ENCODE measurements around the gene ATOSB.
A peak's percentile ranks its signal among the peaks of the same experiment; 100 is the strongest.
"Not testable (repeated sequence)": the region's sequence is repeated elsewhere in the genome, so short reads cannot be mapped to it uniquely, and the experiment has no call there.

ATOSB gene

DNA sequence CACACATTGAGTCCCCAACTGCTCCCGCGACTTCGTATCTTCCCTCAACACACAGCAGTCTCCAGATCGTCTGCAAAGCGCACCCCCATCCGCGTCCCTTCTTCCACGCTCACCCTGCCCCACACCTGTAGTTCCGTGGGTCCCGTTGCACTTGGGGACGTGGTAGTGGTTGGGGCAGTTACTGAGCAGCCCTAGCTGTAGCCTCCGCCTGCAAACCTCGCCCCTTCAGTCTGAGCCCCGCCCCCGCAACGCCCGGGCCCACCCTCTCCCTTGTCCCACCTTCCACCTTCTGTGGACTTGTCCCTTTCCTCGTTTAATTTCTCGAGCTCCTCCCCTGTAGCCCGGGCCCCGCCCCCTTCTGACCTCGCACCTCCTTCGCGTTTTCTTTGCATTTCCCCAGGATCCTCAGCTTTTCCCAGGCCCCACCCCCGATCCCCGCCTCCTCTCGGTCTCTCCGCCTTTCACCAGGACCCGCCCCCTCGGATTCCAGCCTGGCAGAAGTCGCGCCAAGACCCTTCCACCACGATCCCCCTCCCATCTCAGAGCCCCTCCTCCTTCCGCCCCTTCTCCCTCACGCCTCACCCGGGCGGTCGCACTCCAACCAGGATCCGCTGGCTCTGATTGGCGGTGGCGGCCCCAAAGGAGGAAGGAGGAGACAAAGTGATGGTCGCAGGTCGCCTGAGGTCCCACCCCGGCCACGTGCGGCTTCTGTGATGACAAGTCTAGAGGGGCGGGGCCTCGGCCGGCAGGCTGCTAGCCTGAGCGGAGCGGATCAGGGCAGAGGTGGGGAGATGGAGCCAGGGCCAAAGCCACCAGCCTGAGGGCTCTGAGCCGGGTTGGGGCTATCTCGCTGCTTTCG, at the start of gene ATOSB:
Gene ATOSB (minus strand): TSS at position 183 of the 859 bp plus-strand sequence. CDS start 7,588 bp downstream, outside the sequence.
- DNase-seq: peak; percentile 83

DNA sequence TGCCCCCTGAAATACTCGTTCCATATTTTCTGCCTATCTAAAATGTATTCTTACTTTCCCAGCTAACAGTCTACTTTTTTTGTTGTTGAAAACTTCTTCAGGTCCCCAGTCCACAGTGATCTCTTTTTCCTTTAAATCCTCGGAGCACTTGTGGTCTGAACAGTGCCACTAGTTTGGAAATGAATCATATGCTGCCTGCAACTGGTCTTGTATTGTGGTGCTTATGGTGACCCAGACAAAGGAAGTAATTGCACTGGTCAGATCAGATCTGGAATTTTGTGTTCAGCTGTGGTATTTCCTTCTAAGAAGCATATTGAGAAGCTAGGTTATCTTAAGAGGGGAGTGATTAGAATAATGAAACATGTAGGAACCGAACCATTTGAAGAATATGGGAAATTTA, 49.0 kb upstream of the ATOSB start:
- DNase-seq: no peak

- no peak for DNase-seq
Measured at GRCh38 chr9:35163413-35163812, 47.8 kb upstream of the ATOSB start.

GRCh38 chr9:35162605-35163315, 47.1 kb upstream of the ATOSB start:
- DNase-seq: no peak

- DNase-seq: peak; percentile 65
Measured at GRCh38 chr9:35161713-35162604, 46.3 kb upstream of the ATOSB start, which contains the start of gene UNC13B. UNC13B (plus strand) TSS chr9:35162009; CDS start chr9:35162284, 275 bp downstream.

- DNase-seq: no peak
Measured at GRCh38 chr9:35158501-35159280, 43.0 kb upstream of the ATOSB start.

- DNase-seq: not testable (repeated sequence)
Measured at GRCh38 chr9:35157836-35158235, 42.2 kb upstream of the ATOSB start.

DNA sequence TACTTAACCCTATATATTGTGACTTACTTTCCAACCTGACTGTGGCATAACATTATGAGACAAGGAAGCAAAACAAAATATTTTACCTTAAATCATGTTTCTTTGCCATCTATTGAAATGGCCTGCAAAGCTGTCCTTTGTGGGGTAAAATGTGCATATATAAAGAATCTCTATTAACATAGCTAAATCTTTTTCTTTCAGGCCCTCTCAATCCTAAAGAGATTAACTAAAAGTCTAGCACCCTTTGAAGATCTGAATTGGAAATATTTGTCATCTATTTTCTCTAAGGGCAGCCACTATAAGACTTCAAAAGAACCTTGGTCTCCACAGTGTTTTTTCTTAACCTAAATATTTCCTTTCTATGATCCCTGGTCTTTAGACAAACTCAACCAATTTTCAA, 41.1 kb upstream of the ATOSB start:
- no peak for DNase-seq

DNA sequence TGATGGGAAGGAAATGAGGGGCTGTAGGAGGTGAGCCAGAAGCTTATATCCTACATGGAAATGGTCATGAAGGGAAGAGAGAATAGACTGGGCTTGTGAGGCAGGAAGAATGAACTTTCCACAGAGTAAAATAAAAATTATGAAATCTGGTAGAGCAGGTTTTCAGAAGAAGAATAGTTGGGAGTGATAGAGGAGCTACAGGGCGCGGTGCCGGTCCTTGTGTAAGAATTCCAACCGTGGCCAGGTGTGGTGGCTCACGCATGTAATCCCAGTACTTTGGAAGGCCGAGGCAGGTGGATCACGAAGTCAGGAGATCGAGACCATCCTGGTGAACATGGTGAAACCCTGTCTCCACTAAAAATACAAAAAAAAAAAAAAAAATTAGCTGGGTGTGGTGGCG, 37.3 kb upstream of the ATOSB start:
- DNase-seq: no peak

DNA sequence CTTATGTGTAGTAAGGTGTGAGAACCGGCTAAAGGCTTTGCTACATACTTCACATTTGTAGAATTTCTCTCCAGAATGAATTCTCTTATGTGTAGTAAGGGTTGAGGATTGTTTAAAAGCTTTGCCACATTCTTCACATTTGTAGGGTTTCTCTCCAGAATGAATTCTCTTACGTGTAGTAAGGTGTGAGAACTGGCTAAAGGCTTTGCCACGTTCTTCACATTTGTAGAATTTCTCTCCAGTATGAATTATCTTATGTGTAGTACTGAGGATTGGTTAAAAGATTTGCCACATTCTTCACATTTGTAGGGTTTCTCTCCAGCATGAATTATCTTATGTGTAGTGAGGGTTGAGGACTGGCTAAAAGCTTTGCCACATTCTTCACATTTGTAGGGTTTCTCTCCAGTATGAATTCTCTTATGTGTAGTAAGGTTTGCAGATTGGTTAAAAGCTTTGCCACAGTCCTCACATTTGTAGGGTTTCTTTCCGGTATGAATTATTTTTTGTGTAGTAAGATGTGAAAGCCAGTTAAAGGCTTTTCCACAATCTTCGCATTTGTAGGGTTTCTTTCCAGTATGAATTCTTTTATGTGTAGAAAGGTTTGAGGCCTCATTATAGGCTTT, 32.4 kb upstream of the ATOSB start:
- DNase-seq: not testable (repeated sequence)

- no peak for DNase-seq
Measured at GRCh38 chr9:35142037-35142436, 26.4 kb upstream of the ATOSB start.

DNA sequence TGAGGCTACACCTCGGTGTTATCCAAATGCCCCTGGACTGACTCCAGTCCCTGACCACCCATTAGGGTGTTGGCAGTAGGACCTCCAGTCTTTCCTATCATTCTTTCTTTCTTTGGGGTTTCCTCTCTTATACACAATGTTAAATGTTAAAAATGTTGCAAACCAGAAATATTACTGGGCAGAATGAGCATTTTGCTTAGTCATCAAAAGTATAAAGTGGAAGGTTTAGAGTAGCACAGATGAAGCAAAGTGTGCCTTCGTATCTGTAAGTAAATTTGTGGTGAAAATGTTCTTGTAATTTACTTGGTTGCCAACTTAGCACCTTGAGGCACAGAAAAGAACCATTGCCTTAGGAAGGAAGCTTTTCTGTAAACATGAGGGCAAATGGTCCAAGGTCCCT, 24.4 kb upstream of the ATOSB start:
- DNase-seq: no peak

DNA sequence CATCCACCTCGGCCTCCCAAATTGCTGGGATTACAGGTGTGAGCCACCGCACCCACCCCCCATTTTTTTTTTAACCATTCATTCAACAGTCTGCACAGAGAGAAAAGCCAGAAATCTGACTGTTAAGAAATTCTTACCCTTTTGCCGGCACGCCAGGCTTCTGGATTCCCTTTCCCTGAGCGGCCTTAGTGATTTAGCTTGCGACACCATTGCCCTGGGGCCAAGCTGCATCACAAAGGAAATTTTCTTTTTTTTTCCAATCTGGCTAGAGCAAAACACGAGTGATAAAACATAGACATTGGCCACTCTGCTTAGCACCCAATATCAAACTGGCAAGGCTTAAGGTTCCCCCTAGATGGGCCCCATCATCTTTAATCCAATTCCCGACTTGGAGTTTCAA, 21.2 kb upstream of the ATOSB start:
- no peak for DNase-seq

GRCh38 chr9:35135988-35136387, 20.3 kb upstream of the ATOSB start:
- no peak for DNase-seq

- no peak for DNase-seq
Measured at GRCh38 chr9:35134920-35135319, 19.3 kb upstream of the ATOSB start.

DNA sequence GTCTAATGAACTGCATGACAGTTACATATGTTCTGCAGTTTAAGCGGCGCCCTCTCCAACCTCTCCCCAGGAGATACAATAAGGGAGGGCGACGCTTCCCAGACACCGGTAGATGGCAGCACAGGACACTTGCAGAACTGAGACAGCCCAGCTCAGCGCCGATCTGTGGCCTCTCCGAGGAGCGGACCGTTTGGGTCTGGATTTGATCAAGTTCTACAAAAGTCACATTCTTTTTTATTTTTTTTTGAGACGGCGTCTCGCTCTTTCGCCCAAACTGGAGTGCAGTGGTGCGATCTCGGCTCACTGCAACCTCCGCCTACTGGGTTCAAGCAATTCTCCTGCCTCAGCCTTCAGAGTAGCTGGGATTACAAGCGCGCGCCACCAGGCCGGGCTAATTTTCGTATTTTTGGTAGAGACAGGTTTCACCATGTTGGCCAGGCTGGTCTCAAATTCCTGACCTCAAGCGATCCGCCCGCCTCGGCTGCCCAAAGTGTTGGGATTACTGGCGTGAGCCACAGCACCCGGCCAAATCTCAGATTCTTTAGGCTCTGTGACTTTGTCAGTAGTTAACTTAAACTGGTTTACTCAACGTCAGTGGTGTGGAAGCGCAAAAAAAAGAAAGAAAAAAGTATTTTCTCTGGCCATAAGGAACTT, 1.4 kb upstream of the ATOSB start:
- peak; percentile 85 for DNase-seq

GRCh38 chr9:35116539-35116897, 856 bp upstream of the ATOSB start:
- no peak for DNase-seq

DNA sequence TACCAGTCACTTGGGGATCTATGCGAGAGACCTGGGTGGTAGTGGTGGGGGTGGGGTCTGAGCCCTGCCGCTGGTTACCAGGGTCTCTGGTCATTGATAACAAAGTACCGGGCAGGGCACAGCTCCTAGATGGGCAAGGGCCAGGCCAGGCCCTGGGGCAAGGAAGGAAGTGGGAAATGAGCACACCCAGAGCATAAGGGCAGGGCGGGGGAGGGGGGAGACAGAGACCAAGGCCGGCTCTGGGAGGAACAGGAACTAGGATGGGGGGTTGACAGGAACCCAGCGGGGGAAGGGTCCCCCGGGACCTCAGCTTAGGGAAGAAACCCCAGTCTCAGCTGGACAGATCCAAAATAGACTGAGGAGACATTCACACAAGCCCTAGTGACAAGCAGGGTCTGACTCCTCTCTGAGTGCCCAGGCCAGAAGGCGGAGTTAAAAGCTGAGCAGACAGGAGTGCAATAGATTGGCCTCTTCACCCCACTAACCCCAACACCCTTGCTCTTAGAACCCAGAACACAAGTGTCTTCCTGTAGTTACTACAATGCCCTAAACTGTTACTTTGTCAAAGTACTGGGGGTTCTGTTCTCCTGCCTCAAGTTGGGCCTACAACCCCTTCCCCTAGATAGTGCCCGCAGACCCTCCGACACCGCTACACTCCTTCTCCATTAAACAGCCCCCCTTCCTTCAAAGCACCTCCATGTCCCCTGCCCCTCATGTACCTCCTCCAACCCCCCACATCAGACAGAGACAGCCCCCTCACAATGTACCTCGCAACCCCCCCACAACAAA, 628 bp downstream of the ATOSB start:
- no peak for DNase-seq

DNA sequence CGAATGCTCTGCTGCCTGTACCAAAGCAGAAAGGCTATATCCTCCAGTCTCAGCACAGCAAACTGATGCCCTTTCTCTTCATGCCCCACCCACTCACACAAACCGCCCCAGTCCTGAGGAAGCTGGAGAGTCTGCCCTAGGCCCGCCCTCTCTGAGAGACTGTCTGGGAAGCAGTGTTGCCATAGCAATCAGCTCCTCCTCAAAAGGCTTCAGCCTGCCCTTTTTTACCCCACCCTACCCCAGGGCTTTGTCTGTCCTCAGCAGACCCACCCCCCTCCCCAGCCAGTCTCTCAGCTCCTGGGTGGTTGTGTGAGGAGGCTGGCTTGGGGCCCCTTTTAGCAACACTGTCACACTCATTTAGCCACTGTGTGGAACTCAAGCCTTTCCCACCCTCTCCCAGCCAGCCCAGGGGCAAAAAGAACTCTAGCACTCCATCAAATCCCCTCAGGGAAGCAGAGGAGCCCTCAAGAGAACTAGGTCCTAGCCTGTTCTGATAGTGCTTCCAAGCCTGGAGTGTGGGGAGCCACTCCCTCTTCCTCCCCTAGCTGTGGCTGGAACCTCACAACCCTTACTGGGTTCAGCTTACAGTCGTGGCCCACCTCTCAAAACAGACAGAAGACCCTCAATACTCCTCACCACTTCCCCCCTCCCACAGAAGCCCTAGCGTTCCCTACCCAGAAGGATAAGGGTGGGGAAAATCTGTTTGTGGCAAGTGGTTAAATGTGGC, 1.4 kb downstream of the ATOSB start:
- DNase-seq: no peak
